Measurements from ENCODE around the gene RPL21. TPM values are rescaled to one million over a fixed set of nuclear protein-coding genes. Genes with fewer than 3 reads are reported as not detected.

Gene RPL21
- total RNA-seq, 4 donors from 2014 or later: 613 to 1,130 (median 904) TPM

- no peak for TF ChIP-seq CTCF (IDR thresholded peaks at IDR 0.05; ENCODE audit: low read depth)
Observed at GRCh38 chr13:27302643-27303262, 51.4 kb downstream of the RPL21 start.

DNA sequence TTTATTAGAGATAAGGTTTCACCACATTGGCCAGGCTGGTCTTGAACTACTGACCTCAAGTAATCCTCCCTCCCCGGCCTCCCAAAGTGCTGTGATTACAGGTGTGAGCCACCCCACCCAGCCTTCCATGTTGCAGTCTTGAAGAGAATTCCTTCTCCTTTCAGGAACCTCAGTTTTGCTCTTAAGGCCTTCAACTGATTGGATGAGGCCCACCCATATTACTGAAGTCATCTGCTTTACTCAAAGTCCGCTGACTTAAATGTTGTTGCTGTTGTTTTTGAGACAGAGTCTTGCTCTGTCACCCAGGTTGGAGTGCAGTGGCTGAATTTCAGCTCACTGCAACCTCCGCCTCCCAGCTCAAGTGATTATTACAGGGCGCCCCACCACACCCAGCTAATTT, 52.7 kb downstream of the RPL21 start:
- no peak for TF ChIP-seq CTCF (IDR thresholded peaks at IDR 0.05; ENCODE audit: low read depth)

GRCh38 chr13:27304611-27305010, 53.3 kb downstream of the RPL21 start:
- TF ChIP-seq CTCF (IDR thresholded peaks at IDR 0.05; ENCODE audit: low read depth): no peak

Small RNA genes within 50 kb of the gene (small RNA-seq; reads per million reads assigned to genes)
- gene SNORA27 (not detected), gene SNORD102 (not detected)

Other genes starting within 250 kb of the RPL21 start
- 10 to 100 TPM; 26.2 to 39.0 (median 28.9) TPM for gene USP12, start 79.7 kb upstream of the RPL21 start, total RNA-seq
- gene RASL11A, start 19.3 kb downstream of the RPL21 start, total RNA-seq: 10 to 100 TPM; 20.7 to 80.2 (median 52.5) TPM
- 100 to 1,000 TPM; 181 to 263 (median 206) TPM for gene GTF3A, start 173.1 kb downstream of the RPL21 start, total RNA-seq
- gene MTIF3, start 199.0 kb downstream of the RPL21 start, total RNA-seq: 100 to 1,000 TPM in 3 of 4 donors, 10 to 100 TPM in 1; 96.6 to 165 (median 142) TPM

All from subcutaneous adipose tissue (tissue), 4 donors.